HG02973 (cell line): ENCODE data around the gene MCM3.

Source experiments
- ATAC-seq: cut with Tn5 transposase; IDR thresholded peaks from one replicate; pipeline ENCODE4 v1.9.1; 2021; ENCODE audit warnings: moderate library complexity; ENCODE audit not compliant: unreplicated experiment

The MCM3 gene

GRCh38 chr6:52303178-52303577 is 18.6 kb upstream of the MCM3 start:
- ATAC-seq: no peak

- ATAC-seq: no peak
Observed at GRCh38 chr6:52301326-52301725, 16.8 kb upstream of the MCM3 start.

- no peak for ATAC-seq
Observed at GRCh38 chr6:52300489-52300931, 16.0 kb upstream of the MCM3 start.

GRCh38 chr6:52299653-52300052 is 15.1 kb upstream of the MCM3 start:
- no peak for ATAC-seq

DNA sequence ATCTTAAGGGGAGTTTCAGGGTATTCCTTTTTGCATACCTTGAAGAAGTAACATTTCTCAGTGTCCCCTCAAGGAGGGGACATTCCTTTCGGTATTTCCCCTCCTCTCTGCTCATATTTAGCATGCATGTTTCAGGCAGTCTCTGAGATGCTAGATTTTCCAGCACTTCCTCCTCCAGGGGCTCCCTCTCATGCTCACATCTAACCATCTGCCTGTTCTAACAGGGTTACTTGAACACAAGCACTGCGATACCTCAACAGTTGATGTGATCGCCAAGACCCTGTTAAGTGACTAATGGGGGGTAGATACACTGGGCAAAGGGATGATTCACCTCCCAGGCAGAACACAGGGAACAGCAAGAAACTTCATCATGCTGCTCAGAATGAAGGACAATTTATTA is 12.9 kb upstream of the MCM3 start:
- ATAC-seq: no peak

DNA sequence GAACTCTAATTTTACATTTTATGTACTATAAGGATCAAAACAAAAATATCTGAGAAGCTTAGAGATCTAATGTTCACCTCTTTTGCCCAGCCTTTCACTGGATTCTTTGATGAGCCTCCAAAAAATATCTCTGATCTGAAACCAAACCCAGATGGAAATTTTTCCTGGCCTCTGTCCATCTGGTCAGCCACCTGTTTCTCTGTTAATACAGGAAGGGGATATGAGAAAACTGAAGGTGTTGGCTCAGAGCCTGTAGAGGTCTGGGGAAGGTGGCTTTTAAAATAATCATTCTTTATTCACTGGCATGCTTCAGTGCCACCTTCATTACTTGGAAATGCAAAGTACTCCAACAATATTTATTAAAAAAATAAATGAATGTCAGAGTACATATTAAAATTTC is 8.5 kb upstream of the MCM3 start:
- no peak for ATAC-seq

DNA sequence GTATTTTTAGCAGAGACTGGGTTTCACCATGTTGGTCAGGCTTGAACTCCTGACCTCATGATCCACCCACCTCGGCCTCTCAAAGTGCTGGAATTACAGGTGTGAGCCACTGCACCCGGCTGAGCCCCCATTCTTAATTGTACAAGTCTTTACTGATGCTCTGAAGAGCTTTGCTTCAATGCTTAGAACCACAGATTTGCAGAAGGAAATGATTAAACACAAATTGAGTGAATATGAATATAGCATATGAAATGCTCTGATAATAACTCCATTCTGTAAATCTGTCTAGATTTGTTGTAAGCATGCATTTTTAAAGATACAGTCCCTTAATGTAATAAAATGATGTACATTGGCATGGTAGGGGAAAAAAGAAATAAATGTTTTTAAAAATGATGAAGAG is 4.3 kb upstream of the MCM3 start:
- no peak for ATAC-seq

- ATAC-seq: no peak
Observed at GRCh38 chr6:52288216-52288615, 3.7 kb upstream of the MCM3 start.

DNA sequence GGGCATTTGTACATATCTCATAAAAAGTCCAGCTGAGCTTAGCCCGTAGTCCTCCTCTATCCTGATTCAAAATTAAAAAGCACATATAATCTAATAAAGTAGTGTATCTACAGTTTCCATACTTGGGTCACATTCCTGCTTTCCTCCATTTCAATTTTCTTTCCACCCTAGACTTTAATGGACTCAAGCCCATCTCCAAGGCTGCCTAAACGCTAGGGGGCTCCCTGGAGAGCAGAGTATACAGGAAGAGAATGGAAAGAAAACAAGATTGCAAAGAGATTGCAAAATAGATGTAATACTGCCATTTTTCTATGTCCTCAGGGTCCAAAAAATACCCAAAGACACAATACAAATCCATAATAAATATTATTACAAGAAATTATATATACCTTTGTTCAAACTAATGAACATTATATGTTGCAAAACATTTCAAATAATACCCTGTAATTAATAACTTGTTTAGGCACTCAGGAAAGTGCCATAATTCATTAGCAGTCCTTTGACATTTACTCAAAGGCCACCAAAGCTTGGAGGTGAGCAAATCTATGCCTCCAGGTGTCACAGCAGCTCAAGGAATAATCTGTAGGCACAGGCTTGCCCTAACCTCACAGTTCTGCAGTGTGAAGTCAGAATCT is 2.4 kb upstream of the MCM3 start:
- ATAC-seq: no peak

DNA sequence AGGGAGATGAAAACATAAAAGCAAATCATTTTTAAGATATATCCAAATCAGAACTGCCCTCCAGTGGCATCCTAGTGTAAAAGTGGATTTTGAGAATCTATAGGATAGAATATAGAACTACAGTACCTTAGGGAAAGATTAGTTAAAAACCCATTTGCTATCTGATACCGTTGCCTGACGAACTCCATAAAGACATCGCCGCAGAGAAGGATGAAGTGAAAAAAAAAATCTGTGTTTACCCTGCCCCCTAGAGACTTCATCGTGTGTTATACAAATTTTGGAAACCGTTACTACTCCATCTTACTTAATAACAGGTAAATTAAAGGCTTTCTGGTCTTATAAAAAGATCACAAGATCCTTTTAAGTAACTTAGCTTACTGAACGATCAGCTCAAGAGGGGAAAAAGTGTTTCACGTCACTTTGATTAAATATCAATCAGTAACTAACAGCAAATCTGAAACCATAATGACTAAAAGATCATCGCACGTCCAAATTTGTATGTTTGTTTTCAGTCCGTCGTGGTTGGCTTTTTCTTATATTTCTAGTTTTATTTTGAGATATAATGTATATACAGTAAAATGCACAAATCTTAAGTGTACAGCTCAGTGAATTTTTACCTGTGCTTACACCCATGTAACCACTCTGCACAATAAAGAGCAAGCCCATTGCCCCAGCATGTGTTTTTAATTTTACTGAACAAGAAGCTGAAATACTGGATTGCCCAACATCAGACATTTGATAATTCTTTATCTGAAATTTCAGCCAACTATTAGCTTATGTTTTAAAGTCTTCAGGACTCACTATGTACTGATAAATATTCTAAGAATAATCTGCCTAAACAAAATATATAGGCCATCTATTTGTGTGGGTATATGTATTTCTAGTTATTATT is 881 bp upstream of the MCM3 start:
- ATAC-seq: no peak

DNA sequence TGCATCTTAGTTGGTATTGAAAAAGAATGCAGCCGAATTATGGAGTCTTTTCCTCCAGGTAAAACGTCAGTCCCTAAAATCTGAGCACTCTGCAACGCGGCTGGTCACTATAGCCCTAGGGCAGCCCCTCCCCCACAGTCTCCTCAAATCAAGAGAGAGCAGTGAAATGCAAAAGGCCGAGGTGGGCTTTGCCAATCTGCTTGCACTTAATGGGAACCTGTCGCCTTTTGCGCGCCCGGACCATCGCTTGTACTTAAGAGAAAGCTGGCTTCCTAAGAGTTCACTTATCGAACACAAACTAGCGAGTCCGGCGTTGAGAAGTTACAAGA is 447 bp downstream of the MCM3 start:
- peak; percentile 6 for ATAC-seq

DNA sequence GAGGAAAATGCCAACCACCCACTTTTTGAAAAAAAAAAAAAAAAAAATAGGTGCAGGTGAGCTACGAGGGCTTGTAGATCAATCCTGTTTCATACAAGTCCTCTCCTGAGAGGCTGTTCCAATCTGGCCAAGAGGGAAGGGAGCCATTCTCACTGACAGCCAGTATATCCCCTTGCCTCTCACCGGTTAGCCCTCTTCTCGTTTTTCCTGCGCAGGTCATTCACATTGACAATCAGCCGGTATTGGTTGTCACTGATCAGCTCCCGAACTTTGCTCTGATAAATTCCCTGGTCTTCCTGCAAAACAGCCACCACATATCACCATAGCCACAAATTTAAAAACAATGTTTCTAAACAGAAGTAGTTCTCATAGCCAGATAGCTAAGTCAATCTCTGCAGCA is 1.4 kb downstream of the MCM3 start:
- ATAC-seq: no peak

DNA sequence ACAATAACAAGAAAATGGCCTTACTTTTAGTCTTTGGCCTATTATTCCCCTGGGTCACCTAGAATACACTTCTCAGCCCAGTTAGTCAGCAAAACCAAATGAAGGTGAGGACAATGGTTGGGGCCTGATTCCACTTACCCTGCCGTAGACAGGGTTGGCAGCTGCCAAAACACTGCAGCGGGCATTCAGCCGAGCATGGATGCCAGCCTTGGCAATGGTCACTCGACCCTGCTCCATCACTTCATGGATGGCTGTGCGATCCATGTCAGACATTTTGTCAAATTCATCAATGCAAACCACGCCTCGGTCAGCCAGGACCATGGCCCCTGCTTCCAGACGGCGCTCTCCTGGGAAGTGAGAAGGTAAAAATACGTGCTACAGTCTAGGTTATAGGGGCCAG is 8.4 kb downstream of the MCM3 start:
- ATAC-seq: no peak

- no peak for ATAC-seq
Observed at GRCh38 chr6:52271852-52272460, 12.6 kb downstream of the MCM3 start.

GRCh38 chr6:52263709-52264540 is 20.6 kb downstream of the MCM3 start:
- no peak for ATAC-seq

DNA sequence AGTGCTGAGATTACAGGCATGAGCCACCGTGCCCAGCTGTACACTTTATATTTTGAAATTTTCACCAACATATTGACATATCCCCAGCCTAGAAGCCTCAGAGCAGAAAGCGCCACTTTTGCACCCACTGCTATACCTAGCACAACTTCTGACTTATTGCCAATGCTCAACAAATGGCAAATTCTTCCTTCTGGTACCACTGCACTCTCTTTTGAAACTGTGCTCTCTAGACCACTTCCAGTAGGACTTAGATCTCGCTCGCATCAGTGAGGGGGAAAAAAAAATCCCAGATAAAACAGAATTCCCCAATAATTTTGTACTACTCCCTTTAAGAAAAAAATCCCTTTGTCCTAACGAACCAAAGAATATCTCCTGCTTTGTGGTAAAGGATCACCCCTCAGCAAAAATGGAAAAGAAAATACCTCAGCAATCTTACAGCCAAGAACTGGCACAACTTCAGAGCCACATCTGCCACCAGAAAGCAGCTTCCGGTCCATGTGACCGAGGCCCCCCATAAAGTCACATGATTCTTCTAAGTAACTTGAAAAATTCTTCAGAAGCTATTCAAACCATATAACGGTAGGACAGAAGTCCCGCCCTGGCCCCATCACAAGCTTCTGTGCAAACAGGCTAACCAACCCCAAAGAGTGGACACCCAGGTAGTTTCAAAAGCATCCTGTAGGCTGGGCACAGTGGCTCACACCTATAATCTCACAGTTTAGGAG is 21.8 kb downstream of the MCM3 start:
- no peak for ATAC-seq

DNA sequence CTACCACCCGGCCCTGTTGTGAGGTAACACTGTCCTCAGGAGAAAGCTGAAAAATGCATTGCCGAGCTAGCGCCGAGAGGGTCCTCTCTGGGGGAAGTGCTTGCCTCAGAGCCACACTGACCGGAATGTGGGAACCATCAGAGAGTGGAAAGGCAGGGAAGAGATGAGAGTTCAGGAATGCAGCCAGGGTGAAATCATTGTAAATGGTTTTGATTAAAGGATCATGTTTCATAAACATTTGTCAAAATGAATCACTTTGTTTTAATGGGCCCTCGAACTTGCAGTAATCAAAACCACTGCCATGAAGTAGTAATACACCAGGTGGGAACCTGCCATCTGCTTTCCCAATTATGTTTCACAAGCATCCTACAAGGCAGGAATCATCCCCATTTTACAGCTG is 23.3 kb downstream of the MCM3 start:
- no peak for ATAC-seq

GRCh38 chr6:52260634-52261033 is 23.9 kb downstream of the MCM3 start:
- no peak for ATAC-seq

DNA sequence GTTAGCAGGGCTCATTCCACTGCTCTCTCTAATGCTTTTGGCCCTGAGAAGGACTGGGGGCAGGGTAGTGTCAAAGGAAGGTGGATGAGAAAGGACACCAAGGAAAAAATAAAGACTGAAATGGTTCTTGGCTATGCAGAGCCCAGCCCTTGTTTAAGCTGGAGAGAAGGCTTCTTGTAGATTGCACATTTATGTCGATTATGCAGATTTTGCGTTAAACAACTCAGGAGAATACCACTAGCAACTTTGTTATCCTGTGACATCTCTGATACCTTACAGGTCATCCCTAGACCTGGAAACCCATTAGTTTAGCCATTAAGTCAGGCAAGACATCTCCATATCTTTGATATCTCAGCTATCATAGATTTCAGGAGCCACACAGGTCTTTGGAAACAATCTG is 29.1 kb downstream of the MCM3 start:
- ATAC-seq: no peak

DNA sequence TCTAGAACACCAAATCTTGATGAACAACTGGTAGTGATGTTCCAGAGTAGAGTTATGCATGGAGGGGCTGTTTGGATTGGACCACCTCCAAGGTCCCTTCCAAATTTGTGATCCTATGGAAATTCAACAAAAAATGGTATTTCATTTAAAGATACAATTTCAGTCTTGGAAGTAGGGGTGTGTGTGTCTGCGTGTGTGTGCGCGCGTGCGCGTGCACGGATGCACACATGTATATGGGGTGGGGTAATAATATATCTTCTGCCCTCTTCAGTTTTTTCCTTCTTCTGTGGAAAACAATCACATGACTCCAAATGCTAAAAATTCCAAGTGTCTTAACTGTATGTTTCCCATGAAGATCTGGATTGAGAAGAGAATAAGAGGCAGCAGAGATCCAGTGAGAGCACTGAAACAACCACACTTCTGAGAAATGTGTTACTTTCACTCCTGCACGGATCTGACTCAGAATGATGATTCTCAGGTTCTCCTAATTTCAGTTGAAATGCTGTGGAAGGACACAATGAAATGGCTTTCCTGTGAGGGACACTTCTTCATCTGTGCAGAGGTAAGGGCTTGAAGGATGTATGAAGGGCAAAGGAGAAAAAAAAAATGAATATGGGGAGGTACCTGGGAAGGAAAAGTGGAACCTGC is 29.7 kb downstream of the MCM3 start:
- no peak for ATAC-seq
